IMR-90 (cell line): ENCODE data around the gene THRAP3. TPM values are rescaled to one million over a fixed set of nuclear protein-coding genes. Genes with fewer than 3 reads are reported as not detected.

Experiments
- ATAC-seq: fragments of 200-7000 bp; cut with Tn5 transposase; 2 replicates; pipeline ENCODE4 v1.9.1; 2020; ENCODE audit warnings: low read depth, mild to moderate bottlenecking, moderate library complexity
- BruUV-seq: library from RNA; stranded (reverse); fragments of 400-500 nt; replicated peaks from 2 replicates; lab custom pipeline; 2021; lab: Mats Ljungman, UMichigan
- CTCF ChIA-PET: fragments of 300-600 bp; formaldehyde crosslinking; extraction: SDS; loops from one replicate; lab custom pipeline; 2021; ENCODE audit warnings: antibody characterized with exemption; lab: Yijun Ruan, JAX
- POLR2A ChIA-PET: fragments of 300-600 bp; sonication (Branson Sonifier 250); formaldehyde crosslinking; loops from one replicate; lab custom pipeline; 2022; ENCODE audit warnings: antibody characterized with exemption; ENCODE audit not compliant: unreplicated experiment; lab: Charles Lee
- DNase-seq: peaks from one replicate; pipeline ENCODE4 v3.0.0; 2013
- H2AFZ ChIP-seq: replicated peaks from 2 replicates; pipeline ENCODE3; 2013; ENCODE audit warnings: low read length, mild to moderate bottlenecking; ENCODE audit not compliant: poor library complexity
- H2AK5ac ChIP-seq: 2 replicates; pipeline ENCODE4 v1.6.1; 2013; ENCODE audit warnings: low read depth, low read length, inconsistent platforms
- H2AK9ac ChIP-seq: replicated peaks from 2 replicates; pipeline ENCODE3; 2013; ENCODE audit warnings: mild to moderate bottlenecking, low read depth, low read length, moderate library complexity; ENCODE audit not compliant: poor library complexity
- H2BK120ac ChIP-seq: 2 replicates; pipeline ENCODE4 v1.6.1; 2013; ENCODE audit warnings: low read depth, low read length, inconsistent platforms
- H2BK15ac ChIP-seq: 3 replicates; pipeline ENCODE4 v1.6.1; 2013; ENCODE audit warnings: low read depth, low read length, inconsistent platforms
- H2BK20ac ChIP-seq: 2 replicates; pipeline ENCODE4 v1.6.1; 2013; ENCODE audit warnings: low read depth, mild to moderate bottlenecking, inconsistent platforms, low read length, moderate library complexity
- H2BK5ac ChIP-seq: 2 replicates; pipeline ENCODE4 v1.6.1; 2013; ENCODE audit warnings: mild to moderate bottlenecking, low read depth, low read length, inconsistent platforms; ENCODE audit not compliant: poor library complexity, severe bottlenecking
- H3K14ac ChIP-seq: replicated peaks from 2 replicates; pipeline ENCODE4 v1.6.1; 2013; ENCODE audit warnings: low read depth, low read length, inconsistent platforms
- H3K18ac ChIP-seq: 2 replicates; pipeline ENCODE4 v1.6.1; 2013; ENCODE audit warnings: low read depth, low read length, control low read depth
- H3K23ac ChIP-seq: 2 replicates; pipeline ENCODE4 v1.6.1; 2013; ENCODE audit warnings: low read depth, low read length, inconsistent platforms
- H3K27ac ChIP-seq: 2 replicates; pipeline ENCODE4 v1.5.1; 2013; ENCODE audit warnings: mild to moderate bottlenecking, control low read depth, low read length; ENCODE audit not compliant: insufficient read depth
- H3K27me3 ChIP-seq: 2 replicates; pipeline ENCODE4 v1.6.1; 2013; ENCODE audit warnings: low read length; ENCODE audit not compliant: control insufficient read depth, insufficient read depth
- H3K36me3 ChIP-seq: 2 replicates; pipeline ENCODE4 v1.6.1; 2013; ENCODE audit warnings: low read length, mixed read lengths; ENCODE audit not compliant: control insufficient read depth, insufficient read depth
- H3K4ac ChIP-seq: 2 replicates; pipeline ENCODE4 v1.6.1; 2013; ENCODE audit warnings: low read depth, low read length, inconsistent platforms
- H3K4me1 ChIP-seq: 2 replicates; pipeline ENCODE4 v1.6.1; 2013; ENCODE audit warnings: low read length, mixed read lengths; ENCODE audit not compliant: control insufficient read depth, insufficient read depth
- H3K4me2 ChIP-seq: 2 replicates; pipeline ENCODE4 v1.6.1; 2013; ENCODE audit warnings: low read depth, mild to moderate bottlenecking, control low read depth, low read length, moderate library complexity
- H3K4me3 ChIP-seq: 2 replicates; pipeline ENCODE4 v1.5.1; 2013; ENCODE audit warnings: low read depth, mild to moderate bottlenecking, control low read depth, low read length, moderate library complexity; ENCODE audit not compliant: insufficient read depth
- H3K56ac ChIP-seq: 2 replicates; pipeline ENCODE4 v1.6.1; 2013; ENCODE audit warnings: low read length, inconsistent platforms; ENCODE audit not compliant: insufficient read depth; ENCODE audit errors: extremely low read depth
- H3K79me1 ChIP-seq, 2 experiments: 2 replicates each; pipeline ENCODE4 v1.6.1; 2013; ENCODE audit warnings: low read length in 2 of 2, inconsistent platforms in 1 of 2, low read depth in 1 of 2
- H3K9ac ChIP-seq: 2 replicates; pipeline ENCODE4 v1.6.1; 2013; ENCODE audit warnings: low read depth, low read length, control low read depth
- H3K9me1 ChIP-seq: 2 replicates; pipeline ENCODE4 v1.6.1; 2013; ENCODE audit warnings: low read length, inconsistent platforms; ENCODE audit not compliant: insufficient read depth
- H3K9me3 ChIP-seq: 2 replicates; pipeline ENCODE4 v1.6.1; 2013; ENCODE audit warnings: low read length; ENCODE audit not compliant: control insufficient read depth, insufficient read depth
- H4K20me1 ChIP-seq: 2 replicates; pipeline ENCODE4 v1.6.1; 2013; ENCODE audit warnings: low read length, inconsistent platforms; ENCODE audit not compliant: insufficient read depth
- H4K5ac ChIP-seq: 2 replicates; pipeline ENCODE4 v1.6.1; 2013; ENCODE audit warnings: mild to moderate bottlenecking, low read depth, low read length, control low read depth
- H4K8ac ChIP-seq, 2 experiments: 2 replicates each; pipeline ENCODE4 v1.6.1; 2013; ENCODE audit warnings: low read depth in 2 of 2, low read length in 2 of 2, control low read depth in 1 of 2, inconsistent platforms in 1 of 2
- H4K91ac ChIP-seq: 2 replicates; pipeline ENCODE4 v1.6.1; 2013; ENCODE audit warnings: low read depth, low read length, inconsistent platforms; ENCODE audit not compliant: insufficient read depth
- FOS ChIP-seq: fragments of 150-350 bp; IDR thresholded peaks from 2 replicates; pipeline ENCODE4 v1.6.1; 2016; ENCODE audit warnings: low read depth, low read length
- RAD21 ChIP-seq: IDR thresholded peaks from 2 replicates; pipeline ENCODE4 v1.6.1; 2012; ENCODE audit warnings: low read length, improper control_type of control experiment
- whole genome bisulfite sequencing, 2 experiments: methylation state at CpG; one replicate each; pipeline versions ENCODE4 v1.1.5 to v1.1.7; 2013; ENCODE audit warnings: missing lambda C conversion rate in 2 of 2; ENCODE audit not compliant: insufficient read length in 1 of 2; ENCODE audit errors: extremely low coverage in 2 of 2; 5-methylcytosine and 5-hydroxymethylcytosine counted together
- dilution Hi-C: fragments of 300-500 bp; cut with HindIII; formaldehyde crosslinking; loops from one replicate; pipeline ENCODE4 v1.14.3; 2018; ENCODE audit warnings: low sequenced_read_pairs; ENCODE audit not compliant: unreplicated experiment
- in situ Hi-C: fragments of 300-500 bp; cut with MboI; formaldehyde crosslinking; loops from 3 replicates; pipeline ENCODE4 v1.14.3; 2019; ENCODE audit warnings: low sequenced_read_pairs, inconsistent platforms, mixed read lengths
- intact Hi-C: fragments of 100-400 bp; cut with micrococcal nuclease; formaldehyde crosslinking; loops from 2 replicates; pipeline ENCODE4 v1.10.0; 2022
- polyA plus RNA-seq, 3 experiments: library from polyadenylated mRNA; depleted of rRNA; stranded (reverse); fragments of >200 nt; gene quantifications; 2 replicates each; pipeline ENCODE4 v1.2.3, GENCODE V29; 2012; ENCODE audit warnings: low replicate concordance in 1 of 3
- total RNA-seq: library from RNA; depleted of rRNA; stranded (reverse); fragments of >200 nt; gene quantifications from 2 replicates; pipeline ENCODE4 v1.2.3, GENCODE V29; 2012

THRAP3 gene
- total and polyA plus RNA-seq, 2 of the 4 experiments (the other 2 are of a cell fraction): 60.6 to 66.5 TPM

DNA sequence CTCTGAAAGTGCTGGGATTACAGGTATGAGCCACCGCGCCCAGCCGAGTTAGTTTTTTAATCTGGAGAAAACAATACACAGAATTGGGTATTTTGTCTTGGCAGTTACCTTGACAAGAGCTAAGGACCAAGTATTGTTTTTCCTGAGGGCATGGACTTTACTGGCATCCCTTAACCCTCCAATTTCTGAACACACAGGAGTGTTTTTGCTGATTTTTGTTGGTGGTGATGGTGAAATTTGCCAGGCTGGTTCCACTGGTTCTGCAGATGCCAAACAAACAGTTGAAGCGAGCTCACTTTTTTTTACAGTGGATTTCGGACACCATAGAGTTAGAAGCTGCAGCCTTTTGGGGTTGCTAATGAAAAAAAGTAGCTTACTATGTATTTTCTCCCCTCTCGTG lies 44.7 kb downstream of the THRAP3 start:
- no peak overlapping the region for H4K5ac ChIP-seq

More for the DNA sequence above, 44.7 kb downstream of the THRAP3 start:
- no peaks in the 10 kb centered on the region; the same call in 1 of the 2 replicates for H3K9me1 ChIP-seq
- H3K79me1 ChIP-seq: peaks cover 18 to 68% of the 10 kb centered on the region in 2 experiments
- in situ Hi-C loops (no loop called here), intact Hi-C loops (no loop called here), dilution Hi-C loops (no loop called here)
- peaks cover 64% of the 10 kb centered on the region for H4K20me1 ChIP-seq
- no peaks in the 10 kb centered on the region for H3K27me3 ChIP-seq
- TF ChIP-seq RAD21: no peak
- TF ChIP-seq FOS: no peak
- no peak overlapping the region for H2BK5ac ChIP-seq
- peaks cover 12% of the 10 kb centered on the region for H3K36me3 ChIP-seq
- H3K14ac ChIP-seq: no peak overlapping the region
- H3K9me3 ChIP-seq: no peaks in the 10 kb centered on the region
- ATAC-seq: no peak
- no peak overlapping the region for H3K9ac ChIP-seq
- no TSS peak for BruUV-seq
- no peak for DNase-seq
- H3K18ac ChIP-seq: no peak overlapping the region
- ChIA-PET CTCF (no interaction called here), POLR2A (interaction anchor here (0.7 kb wide), 1 partner anchor 132 kb away, joined by 3 read pairs; no protein-coding TSS in a partner anchor)
- H3K4ac ChIP-seq: no peak overlapping the region
- H4K8ac ChIP-seq: no peak overlapping the region
- no peak overlapping the region for H3K4me3 ChIP-seq
- no peak overlapping the region for H2AFZ ChIP-seq
- H2BK20ac ChIP-seq: no peak overlapping the region
- no peak overlapping the region for H3K4me2 ChIP-seq
- no peak overlapping the region for H2AK9ac ChIP-seq
- H3K23ac ChIP-seq: no peak overlapping the region
- peaks cover 3% of the 10 kb centered on the region for H3K4me1 ChIP-seq
- H2BK15ac ChIP-seq: no peak overlapping the region
- H2BK120ac ChIP-seq: no peak overlapping the region
- no peak overlapping the region for H3K27ac ChIP-seq
- no peak overlapping the region for H4K91ac ChIP-seq
- H2AK5ac ChIP-seq: no peak overlapping the region
- no peak overlapping the region for H3K56ac ChIP-seq
- no CpG with 5 or more reads among the region's 6 CpGs for WGBS, 2 experiments
